DND-41 (cell line): ENCODE measurements around the gene PTPN21.

Experiments
- ATAC-seq: fragments of 200-7000 bp; cut with Tn5 transposase; 3 replicates; pipeline ENCODE4 v1.9.1; 2021; ENCODE audit warnings: low read depth; ENCODE audit not compliant: insufficient read depth
- DNase-seq: peaks from one replicate; pipeline ENCODE4 v3.0.0-alpha.2; 2020
- H2AFZ ChIP-seq: 2 replicates; pipeline ENCODE4 v1.6.0; 2012; ENCODE audit warnings: low read depth, low read length
- H3K27ac ChIP-seq: 2 replicates; pipeline ENCODE4 v1.5.1; 2012; ENCODE audit warnings: low read length, inconsistent platforms
- H3K27me3 ChIP-seq: fragments of 200-600 bp; sonication (generic); 2 replicates; pipeline ENCODE4 v1.6.0; 2012; ENCODE audit warnings: low read length, mild to moderate bottlenecking, inconsistent platforms; ENCODE audit not compliant: insufficient read depth, poor library complexity
- H3K36me3 ChIP-seq: 2 replicates; pipeline ENCODE4 v1.5.1; 2012; ENCODE audit warnings: low read length, inconsistent platforms; ENCODE audit not compliant: insufficient read depth
- H3K4me1 ChIP-seq: 2 replicates; pipeline ENCODE4 v1.5.1; 2012; ENCODE audit warnings: mild to moderate bottlenecking, low read length; ENCODE audit not compliant: insufficient read depth
- H3K4me2 ChIP-seq: 2 replicates; pipeline ENCODE4 v1.6.0; 2012; ENCODE audit warnings: mild to moderate bottlenecking, moderate library complexity, low read length, inconsistent platforms; ENCODE audit not compliant: insufficient read depth
- H3K4me3 ChIP-seq, 2 experiments: fragments of 200-600 bp in 1 of 2; shearing (Covaris generic) in 1 of 2; 2 replicates each; pipeline ENCODE4 v1.5.1; 2012 to 2016; ENCODE audit warnings: inconsistent platforms in 2 of 2, low read length in 2 of 2, mild to moderate bottlenecking in 2 of 2, low read depth in 1 of 2, moderate library complexity in 1 of 2
- H3K79me2 ChIP-seq: 2 replicates; pipeline ENCODE4 v1.6.0; 2012; ENCODE audit warnings: low read length, inconsistent platforms; ENCODE audit not compliant: insufficient read depth
- H3K9ac ChIP-seq: 2 replicates; pipeline ENCODE4 v1.6.0; 2012; ENCODE audit warnings: low read depth, mild to moderate bottlenecking, inconsistent platforms, low read length, moderate library complexity
- H3K9me3 ChIP-seq: 2 replicates; pipeline ENCODE4 v1.5.1; 2012; ENCODE audit warnings: low read length, moderate library complexity, mild to moderate bottlenecking, inconsistent platforms; ENCODE audit not compliant: insufficient read depth, severe bottlenecking
- H4K20me1 ChIP-seq: 2 replicates; pipeline ENCODE4 v1.6.0; 2012; ENCODE audit warnings: low read length; ENCODE audit not compliant: insufficient read depth
- CTCF ChIP-seq: IDR thresholded peaks from 2 replicates; pipeline ENCODE4 v1.5.1; 2012; ENCODE audit warnings: borderline replicate concordance, low read length, moderate library complexity, mild to moderate bottlenecking; ENCODE audit not compliant: poor library complexity, severe bottlenecking; ENCODE audit errors: extremely low read depth
- EZH2 ChIP-seq: IDR thresholded peaks from 3 replicates; pipeline ENCODE4 v1.6.1; 2012; ENCODE audit warnings: borderline replicate concordance, low read depth, mild to moderate bottlenecking, moderate library complexity, low read length, inconsistent platforms; ENCODE audit not compliant: severe bottlenecking

PTPN21 gene

GRCh38 chr14:88454886-88455285 is 99.9 kb downstream of the PTPN21 start:
- no peaks in the 10 kb centered on the region for H4K20me1 ChIP-seq
- H3K9me3 ChIP-seq, result no peaks in the 10 kb centered on the region
- no peaks in the 10 kb centered on the region for H3K36me3 ChIP-seq
- no peak for DNase-seq
- no peak for ATAC-seq
- H3K9ac ChIP-seq, result no peak overlapping the region
- TF ChIP-seq EZH2, result no peak
- no peak for TF ChIP-seq CTCF
- no peak overlapping the region for H2AFZ ChIP-seq
- H3K4me3 ChIP-seq, result no peak overlapping the region
- no peaks in the 10 kb centered on the region for H3K4me1 ChIP-seq
- no peaks in the 10 kb centered on the region for H3K27me3 ChIP-seq
- no peaks in the 10 kb centered on the region for H3K79me2 ChIP-seq
- H3K4me2 ChIP-seq, result no peak overlapping the region
- no peak overlapping the region for H3K27ac ChIP-seq

- Histone ChIP-seq H4K20me1 (no peaks in the 10 kb centered on the region), H2AFZ (no peak overlapping the region), H3K27me3 (no peaks in the 10 kb centered on the region), H3K27ac (no peak overlapping the region), H3K4me1 (no peaks in the 10 kb centered on the region), H3K79me2 (no peaks in the 10 kb centered on the region), H3K4me3 (no peak overlapping the region), H3K9me3 (no peaks in the 10 kb centered on the region), H3K36me3 (no peaks in the 10 kb centered on the region), H3K4me2 (no peak overlapping the region), H3K9ac (no peak overlapping the region)
- no peak for DNase-seq
- TF ChIP-seq CTCF (no peak), EZH2 (no peak)
- no peak for ATAC-seq
Observed at GRCh38 chr14:88452231-88452630, 102.6 kb downstream of the PTPN21 start.

GRCh38 chr14:88439088-88439487 is 115.7 kb downstream of the PTPN21 start:
- Histone ChIP-seq H3K4me1 (no peaks in the 10 kb centered on the region), H4K20me1 (no peaks in the 10 kb centered on the region), H3K9ac (no peak overlapping the region), H3K9me3 (no peaks in the 10 kb centered on the region), H3K79me2 (no peaks in the 10 kb centered on the region), H3K27ac (no peak overlapping the region), H3K27me3 (no peaks in the 10 kb centered on the region), H3K4me2 (no peak overlapping the region), H3K4me3 (no peak overlapping the region), H2AFZ (no peak overlapping the region), H3K36me3 (no peaks in the 10 kb centered on the region)
- no peak for DNase-seq
- TF ChIP-seq EZH2 (no peak), CTCF (no peak)
- ATAC-seq, result no peak

DNA sequence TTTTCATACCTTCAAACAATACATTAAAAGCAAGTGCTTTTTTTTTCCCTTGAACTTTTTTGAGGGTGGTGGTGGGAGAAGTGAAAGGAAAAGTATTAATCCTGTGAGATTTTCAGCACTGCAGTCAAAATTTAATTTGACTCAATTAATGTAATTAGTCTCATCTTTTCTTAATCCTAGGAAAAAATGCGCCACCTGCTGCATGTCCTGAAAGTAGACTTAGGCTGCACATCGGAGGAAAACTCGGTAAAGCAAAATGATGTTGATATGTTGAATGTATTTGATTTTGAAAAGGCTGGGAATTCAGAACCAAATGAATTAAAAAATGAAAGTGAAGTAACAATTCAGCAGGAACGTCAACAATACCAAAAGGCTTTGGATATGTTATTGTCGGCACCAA is 117.1 kb downstream of the PTPN21 start:
- Histone ChIP-seq H3K36me3 (no peaks in the 10 kb centered on the region), H3K4me2 (no peak overlapping the region), H3K27me3 (no peaks in the 10 kb centered on the region), H3K79me2 (no peaks in the 10 kb centered on the region), H4K20me1 (no peaks in the 10 kb centered on the region), H2AFZ (no peak overlapping the region), H3K4me1 (no peaks in the 10 kb centered on the region), H3K27ac (no peak overlapping the region), H3K9me3 (no peaks in the 10 kb centered on the region), H3K4me3 (no peak overlapping the region), H3K9ac (no peak overlapping the region)
- TF ChIP-seq EZH2 (no peak), CTCF (peak; percentile 28)
- ATAC-seq (no peak), DNase-seq (no peak)
